Neural cell (in vitro differentiated cells): ENCODE results near the gene KRTAP12-1.

Experiments used
- EP300 ChIP-seq: fragments of 450-650 bp; conservative IDR thresholded peaks from 2 replicates; pipeline ENCODE4 v1.6.1; 2014; ENCODE audit warnings: antibody characterized with exemption, mild to moderate bottlenecking, moderate library complexity; ENCODE audit not compliant: poor library complexity, severe bottlenecking
- POLR2AphosphoS5 ChIP-seq: IDR thresholded peaks from 2 replicates; pipeline ENCODE4 v1.6.1; 2012
- SMC3 ChIP-seq: fragments of 450-650 bp; conservative IDR thresholded peaks from 2 replicates; pipeline ENCODE4 v1.6.1; 2014; ENCODE audit warnings: antibody characterized with exemption, mild to moderate bottlenecking, moderate library complexity; ENCODE audit not compliant: poor library complexity
- TAF1 ChIP-seq: IDR thresholded peaks from 2 replicates; pipeline ENCODE4 v1.6.1; 2012; ENCODE audit warnings: low read depth
- TF ChIP-seq, protein P1 (sequence below): fragments of 450-650 bp; IDR thresholded peaks from 2 replicates; pipeline ENCODE4 v1.5.1; 2014; ENCODE audit warnings: antibody characterized with exemption, mild to moderate bottlenecking, moderate library complexity; ENCODE audit not compliant: poor library complexity, severe bottlenecking
- TF ChIP-seq, protein P2 (sequence below): IDR thresholded peaks from 2 replicates; pipeline ENCODE4 v1.6.1; 2012; ENCODE audit warnings: borderline replicate concordance

DNA sequence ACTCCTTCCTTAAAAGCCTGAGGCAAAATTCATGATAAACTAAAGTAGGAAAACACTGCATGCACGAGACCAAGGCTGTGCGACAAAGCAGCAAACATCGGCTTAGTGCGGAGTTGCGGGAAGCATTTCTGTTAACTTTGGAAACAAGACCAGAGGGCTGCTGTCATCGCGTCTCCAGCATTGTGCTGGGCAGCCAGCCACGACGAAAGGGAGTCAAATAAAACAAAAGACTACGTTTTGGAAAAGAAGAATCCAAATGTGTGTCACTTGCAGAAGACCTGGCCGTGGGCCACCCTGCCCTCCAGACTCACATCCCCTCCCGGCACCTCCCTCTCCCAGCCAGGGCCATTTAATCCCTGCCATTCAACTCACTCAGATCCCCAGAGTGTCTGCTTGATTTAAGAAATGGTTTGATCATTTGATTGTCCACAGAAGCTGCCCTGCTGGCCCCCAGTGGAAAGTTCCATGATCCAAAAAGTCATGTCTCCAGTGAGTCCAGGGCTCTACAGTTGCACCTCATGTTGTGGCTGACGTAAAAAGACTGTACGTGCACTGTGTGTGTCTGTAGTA, 38.1 kb downstream of the KRTAP12-1 start:
- TF ChIP-seq, protein P1, sequence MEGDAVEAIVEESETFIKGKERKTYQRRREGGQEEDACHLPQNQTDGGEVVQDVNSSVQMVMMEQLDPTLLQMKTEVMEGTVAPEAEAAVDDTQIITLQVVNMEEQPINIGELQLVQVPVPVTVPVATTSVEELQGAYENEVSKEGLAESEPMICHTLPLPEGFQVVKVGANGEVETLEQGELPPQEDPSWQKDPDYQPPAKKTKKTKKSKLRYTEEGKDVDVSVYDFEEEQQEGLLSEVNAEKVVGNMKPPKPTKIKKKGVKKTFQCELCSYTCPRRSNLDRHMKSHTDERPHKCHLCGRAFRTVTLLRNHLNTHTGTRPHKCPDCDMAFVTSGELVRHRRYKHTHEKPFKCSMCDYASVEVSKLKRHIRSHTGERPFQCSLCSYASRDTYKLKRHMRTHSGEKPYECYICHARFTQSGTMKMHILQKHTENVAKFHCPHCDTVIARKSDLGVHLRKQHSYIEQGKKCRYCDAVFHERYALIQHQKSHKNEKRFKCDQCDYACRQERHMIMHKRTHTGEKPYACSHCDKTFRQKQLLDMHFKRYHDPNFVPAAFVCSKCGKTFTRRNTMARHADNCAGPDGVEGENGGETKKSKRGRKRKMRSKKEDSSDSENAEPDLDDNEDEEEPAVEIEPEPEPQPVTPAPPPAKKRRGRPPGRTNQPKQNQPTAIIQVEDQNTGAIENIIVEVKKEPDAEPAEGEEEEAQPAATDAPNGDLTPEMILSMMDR = no peak
- TF ChIP-seq POLR2AphosphoS5 = no peak
- no peak for TF ChIP-seq TAF1
- TF ChIP-seq SMC3 = no peak
- TF ChIP-seq EP300 = no peak
- TF ChIP-seq, protein P2, sequence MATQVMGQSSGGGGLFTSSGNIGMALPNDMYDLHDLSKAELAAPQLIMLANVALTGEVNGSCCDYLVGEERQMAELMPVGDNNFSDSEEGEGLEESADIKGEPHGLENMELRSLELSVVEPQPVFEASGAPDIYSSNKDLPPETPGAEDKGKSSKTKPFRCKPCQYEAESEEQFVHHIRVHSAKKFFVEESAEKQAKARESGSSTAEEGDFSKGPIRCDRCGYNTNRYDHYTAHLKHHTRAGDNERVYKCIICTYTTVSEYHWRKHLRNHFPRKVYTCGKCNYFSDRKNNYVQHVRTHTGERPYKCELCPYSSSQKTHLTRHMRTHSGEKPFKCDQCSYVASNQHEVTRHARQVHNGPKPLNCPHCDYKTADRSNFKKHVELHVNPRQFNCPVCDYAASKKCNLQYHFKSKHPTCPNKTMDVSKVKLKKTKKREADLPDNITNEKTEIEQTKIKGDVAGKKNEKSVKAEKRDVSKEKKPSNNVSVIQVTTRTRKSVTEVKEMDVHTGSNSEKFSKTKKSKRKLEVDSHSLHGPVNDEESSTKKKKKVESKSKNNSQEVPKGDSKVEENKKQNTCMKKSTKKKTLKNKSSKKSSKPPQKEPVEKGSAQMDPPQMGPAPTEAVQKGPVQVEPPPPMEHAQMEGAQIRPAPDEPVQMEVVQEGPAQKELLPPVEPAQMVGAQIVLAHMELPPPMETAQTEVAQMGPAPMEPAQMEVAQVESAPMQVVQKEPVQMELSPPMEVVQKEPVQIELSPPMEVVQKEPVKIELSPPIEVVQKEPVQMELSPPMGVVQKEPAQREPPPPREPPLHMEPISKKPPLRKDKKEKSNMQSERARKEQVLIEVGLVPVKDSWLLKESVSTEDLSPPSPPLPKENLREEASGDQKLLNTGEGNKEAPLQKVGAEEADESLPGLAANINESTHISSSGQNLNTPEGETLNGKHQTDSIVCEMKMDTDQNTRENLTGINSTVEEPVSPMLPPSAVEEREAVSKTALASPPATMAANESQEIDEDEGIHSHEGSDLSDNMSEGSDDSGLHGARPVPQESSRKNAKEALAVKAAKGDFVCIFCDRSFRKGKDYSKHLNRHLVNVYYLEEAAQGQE = no peak
